ENCODE measurements around the gene GANC. TPM values are rescaled to one million over a fixed set of nuclear protein-coding genes. Genes with fewer than 3 reads are reported as not detected.

Gene GANC
- polyA plus RNA-seq, 3 donors = 14.5 to 24.4 (median 21.1) TPM

DNA sequence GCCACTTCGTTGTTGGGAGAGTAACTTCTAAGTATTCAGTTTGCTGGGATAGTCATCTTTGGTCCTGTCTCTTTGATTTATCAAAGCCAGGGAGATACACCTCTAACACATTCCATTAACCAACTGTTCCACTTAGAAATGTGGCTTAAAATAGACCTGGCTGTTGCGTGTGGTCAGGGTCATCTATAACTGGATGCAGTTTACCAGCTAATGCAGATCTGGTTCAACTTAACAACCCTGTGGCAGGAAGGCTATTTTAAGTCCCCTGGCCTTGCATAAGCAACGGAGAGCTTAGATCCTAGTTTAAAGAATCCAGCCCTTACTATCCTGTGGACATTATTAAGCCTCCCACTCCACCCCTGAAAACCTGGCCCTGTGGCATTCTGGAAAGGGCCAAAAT is 58.2 kb downstream of the GANC start:
- Mint-ChIP-seq H3K9me3 (peaks cover 12 to 19% (median 13%) of the 10 kb centered on the region in 7 donors), H3K4me3 (no peak overlapping the region), H3K36me3 (peaks cover 59 to 68% of the 10 kb centered on the region in 2 donors), H3K27ac (peak overlapping the region in 1 of 7 donors; percentile 68), H3K4me1 (no peaks in the 10 kb centered on the region), H3K27me3 (ENCODE audit: low read depth in 3 of 3) (no peaks in the 10 kb centered on the region)
- peaks cover 57 to 77% of the 10 kb centered on the region in 2 donors for H3K36me3 ChIP-seq (replicated peaks in 1 of 2; ENCODE audit: control insufficient read depth in 1 of 2, insufficient read depth in 2 of 2, low read length in 2 of 2)
- no peaks in the 10 kb centered on the region for H4K20me1 ChIP-seq (ENCODE audit: insufficient read depth, low read length)
- no peaks in the 10 kb centered on the region for H3K27me3 ChIP-seq (ENCODE audit: control insufficient read depth in 2 of 2, insufficient read depth in 2 of 2, low read length in 2 of 2)
- WGBS (ENCODE audit: insufficient coverage) = 88% methylated on average over 2 of the region's 3 CpGs
- intact Hi-C loops (cut with micrococcal nuclease) = no loop called here
- H2AFZ ChIP-seq (ENCODE audit: insufficient read depth, low read depth, low read length, poor library complexity, severe bottlenecking) = no peak overlapping the region
- no peak overlapping the region for H3K27ac ChIP-seq (ENCODE audit: low read depth in 1 of 2, low read length in 2 of 2)
- no peak overlapping the region for H3K4me2 ChIP-seq (replicated peaks; ENCODE audit: extremely low read depth, low read length, poor library complexity, severe bottlenecking)
- H3K4me3 ChIP-seq (replicated peaks in 1 of 3; ENCODE audit: low read depth in 2 of 3, low read length in 3 of 3) = no peak overlapping the region
- no peaks in the 10 kb centered on the region for H3K4me1 ChIP-seq (ENCODE audit: control insufficient read depth in 1 of 2, insufficient read depth in 2 of 2, low read length in 2 of 2)
- TF ChIP-seq, protein P1, sequence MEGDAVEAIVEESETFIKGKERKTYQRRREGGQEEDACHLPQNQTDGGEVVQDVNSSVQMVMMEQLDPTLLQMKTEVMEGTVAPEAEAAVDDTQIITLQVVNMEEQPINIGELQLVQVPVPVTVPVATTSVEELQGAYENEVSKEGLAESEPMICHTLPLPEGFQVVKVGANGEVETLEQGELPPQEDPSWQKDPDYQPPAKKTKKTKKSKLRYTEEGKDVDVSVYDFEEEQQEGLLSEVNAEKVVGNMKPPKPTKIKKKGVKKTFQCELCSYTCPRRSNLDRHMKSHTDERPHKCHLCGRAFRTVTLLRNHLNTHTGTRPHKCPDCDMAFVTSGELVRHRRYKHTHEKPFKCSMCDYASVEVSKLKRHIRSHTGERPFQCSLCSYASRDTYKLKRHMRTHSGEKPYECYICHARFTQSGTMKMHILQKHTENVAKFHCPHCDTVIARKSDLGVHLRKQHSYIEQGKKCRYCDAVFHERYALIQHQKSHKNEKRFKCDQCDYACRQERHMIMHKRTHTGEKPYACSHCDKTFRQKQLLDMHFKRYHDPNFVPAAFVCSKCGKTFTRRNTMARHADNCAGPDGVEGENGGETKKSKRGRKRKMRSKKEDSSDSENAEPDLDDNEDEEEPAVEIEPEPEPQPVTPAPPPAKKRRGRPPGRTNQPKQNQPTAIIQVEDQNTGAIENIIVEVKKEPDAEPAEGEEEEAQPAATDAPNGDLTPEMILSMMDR (IDR thresholded peaks at IDR 0.05) = no peak
- no peak for DNase-seq
- H3K9ac ChIP-seq (ENCODE audit: insufficient read depth, low read length, poor library complexity, severe bottlenecking) = no peak overlapping the region
- no peaks in the 10 kb centered on the region for H3K79me2 ChIP-seq (ENCODE audit: insufficient read depth, low read length)
- peaks cover 6 to 17% of the 10 kb centered on the region in 2 donors for H3K9me3 ChIP-seq (replicated peaks in 1 of 2; ENCODE audit: control insufficient read depth in 1 of 2, insufficient read depth in 1 of 2, low read length in 2 of 2)

DNA sequence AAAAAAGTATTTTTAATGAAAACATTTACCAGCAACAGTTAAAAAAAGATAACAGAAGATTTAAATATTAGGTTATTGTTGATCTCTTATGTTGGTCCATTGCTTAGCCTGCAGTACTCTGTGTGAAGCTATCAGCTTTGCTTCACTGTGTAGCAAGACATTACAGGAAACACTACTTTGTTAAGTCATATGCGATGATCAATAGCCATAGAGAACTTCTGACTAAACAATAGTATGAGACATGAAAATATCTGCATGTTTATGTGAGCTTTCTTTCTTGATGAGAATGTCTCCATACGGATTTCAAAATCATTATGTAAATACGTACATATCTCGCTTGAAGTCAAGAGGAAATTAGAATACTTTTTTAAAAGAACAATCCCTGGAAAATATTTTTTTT is 59.3 kb downstream of the GANC start:
- H3K27me3 Mint-ChIP-seq (ENCODE audit: low read depth in 3 of 3) = peaks cover 0 to 1% (median 0%) of the 10 kb centered on the region in 3 donors
- peaks cover 48 to 60% of the 10 kb centered on the region in 2 donors for H3K36me3 Mint-ChIP-seq
- peaks cover 46 to 66% of the 10 kb centered on the region in 2 donors for H3K36me3 ChIP-seq (replicated peaks in 1 of 2; ENCODE audit: control insufficient read depth in 1 of 2, insufficient read depth in 2 of 2, low read length in 2 of 2)

More for the DNA sequence above, 59.3 kb downstream of the GANC start:
- no peaks in the 10 kb centered on the region for H3K4me1 ChIP-seq (ENCODE audit: control insufficient read depth in 1 of 2, insufficient read depth in 2 of 2, low read length in 2 of 2)
- intact Hi-C loops (cut with micrococcal nuclease) = no loop called here
- H2AFZ ChIP-seq (ENCODE audit: insufficient read depth, low read depth, low read length, poor library complexity, severe bottlenecking) = no peak overlapping the region
- peaks cover 6 to 17% of the 10 kb centered on the region in 2 donors for H3K9me3 ChIP-seq (replicated peaks in 1 of 2; ENCODE audit: control insufficient read depth in 1 of 2, insufficient read depth in 1 of 2, low read length in 2 of 2)
- no peaks in the 10 kb centered on the region for H3K4me1 Mint-ChIP-seq
- peak overlapping the region in 1 of 7 donors; percentile 1 for H3K27ac Mint-ChIP-seq
- WGBS (ENCODE audit: insufficient coverage) = 100% methylated on average over 1 of the region's 4 CpGs
- H3K4me3 Mint-ChIP-seq = no peak overlapping the region
- H3K4me2 ChIP-seq (replicated peaks; ENCODE audit: extremely low read depth, low read length, poor library complexity, severe bottlenecking) = no peak overlapping the region
- H3K27ac ChIP-seq (ENCODE audit: low read depth in 1 of 2, low read length in 2 of 2) = no peak overlapping the region
- peaks cover 12 to 19% (median 14%) of the 10 kb centered on the region in 7 donors for H3K9me3 Mint-ChIP-seq
- H3K27me3 ChIP-seq (ENCODE audit: control insufficient read depth in 2 of 2, insufficient read depth in 2 of 2, low read length in 2 of 2) = no peaks in the 10 kb centered on the region
- no peak for DNase-seq
- no peaks in the 10 kb centered on the region for H3K79me2 ChIP-seq (ENCODE audit: insufficient read depth, low read length)
- H3K9ac ChIP-seq (ENCODE audit: insufficient read depth, low read length, poor library complexity, severe bottlenecking) = no peak overlapping the region
- H4K20me1 ChIP-seq (ENCODE audit: insufficient read depth, low read length) = no peaks in the 10 kb centered on the region
- no peak overlapping the region for H3K4me3 ChIP-seq (replicated peaks in 1 of 3; ENCODE audit: low read depth in 2 of 3, low read length in 3 of 3)
- TF ChIP-seq, protein P1 (IDR thresholded peaks at IDR 0.05) = no peak

Measured in CD14-positive monocyte (primary cell).